Liver (tissue), 9 donors: Measurements from ENCODE around the gene IPP. TPM values are rescaled to one million over a fixed set of nuclear protein-coding genes. Genes with fewer than 3 reads are reported as not detected.

ENCODE experiments used
- DNase-seq: peaks from one replicate; pipeline ENCODE4 v3.0.0-alpha.2; 2017; ENCODE audit warnings: low spot score
- H3K27ac ChIP-seq, 2 donors: one replicate each; pipeline ENCODE4 v1.7.0; 2013; ENCODE audit warnings: inconsistent platforms in 2 of 2, low read length in 2 of 2, control low read depth in 1 of 2, low read depth in 1 of 2, mild to moderate bottlenecking in 1 of 2
- H3K27me3 ChIP-seq, 4 donors: one replicate each; pipeline versions ENCODE4 v1.6.1 to v1.7.0; 2013; ENCODE audit warnings: low read length in 3 of 4, inconsistent platforms in 1 of 4, mild to moderate bottlenecking in 1 of 4, moderate library complexity in 1 of 4; ENCODE audit not compliant: control insufficient read depth in 4 of 4, insufficient read depth in 4 of 4
- H3K36me3 ChIP-seq, 4 donors: one replicate each; pipeline versions ENCODE4 v1.6.1 to v1.7.0; 2013; ENCODE audit warnings: low read length in 3 of 4, mild to moderate bottlenecking in 3 of 4, low read depth in 1 of 4, moderate library complexity in 1 of 4; ENCODE audit not compliant: control insufficient read depth in 4 of 4, insufficient read depth in 3 of 4
- H3K4me1 ChIP-seq, 4 donors: one replicate each; pipeline versions ENCODE4 v1.6.1 to v1.7.0; 2013; ENCODE audit warnings: low read length in 3 of 4, mild to moderate bottlenecking in 3 of 4, moderate library complexity in 1 of 4; ENCODE audit not compliant: control insufficient read depth in 4 of 4, insufficient read depth in 4 of 4
- H3K4me3 ChIP-seq, 3 donors: one replicate each; pipeline versions ENCODE4 v1.6.1 to v1.7.0; 2013; ENCODE audit warnings: low read length in 3 of 3, control low read depth in 1 of 3, low read depth in 1 of 3, mild to moderate bottlenecking in 1 of 3
- H3K9ac ChIP-seq, 2 donors: one replicate each; pipeline ENCODE4 v1.7.0; 2013; ENCODE audit warnings: low read length in 2 of 2, mild to moderate bottlenecking in 2 of 2, moderate library complexity in 2 of 2, control low read depth in 1 of 2, low read depth in 1 of 2
- H3K9me3 ChIP-seq, 4 donors: one replicate each; pipeline versions ENCODE4 v1.6.1 to v1.7.0; 2013; ENCODE audit warnings: low read length in 3 of 4; ENCODE audit not compliant: control insufficient read depth in 4 of 4
- ATF3 ChIP-seq: IDR thresholded peaks from 2 replicates; pipeline ENCODE4 v1.6.1; 2016; ENCODE audit warnings: antibody characterized with exemption
- EGR1 ChIP-seq, 2 donors: IDR thresholded peaks; 2 replicates each; pipeline ENCODE4 v1.6.1; 2016 to 2018; ENCODE audit warnings: antibody characterized with exemption in 2 of 2, low read depth in 2 of 2
- FOXA1 ChIP-seq: IDR thresholded peaks from 2 replicates; pipeline ENCODE4 v1.6.1; 2016; ENCODE audit warnings: antibody characterized with exemption
- FOXA2 ChIP-seq: IDR thresholded peaks from 2 replicates; pipeline ENCODE4 v1.6.1; 2016; ENCODE audit warnings: antibody characterized with exemption
- GABPA ChIP-seq, 2 donors: IDR thresholded peaks in 1 of 2; conservative IDR thresholded peaks in 1 of 2; 2 replicates each; pipeline ENCODE4 v1.6.1; 2016; ENCODE audit warnings: antibody characterized with exemption in 2 of 2, mild to moderate bottlenecking in 1 of 2, moderate library complexity in 1 of 2
- HNF4A ChIP-seq, 2 donors: conservative IDR thresholded peaks; 2 replicates each; pipeline ENCODE4 v1.6.1; 2016; ENCODE audit warnings: antibody characterized with exemption in 2 of 2, mild to moderate bottlenecking in 2 of 2
- HNF4G ChIP-seq: IDR thresholded peaks from 2 replicates; pipeline ENCODE4 v1.6.1; 2016; ENCODE audit warnings: antibody characterized with exemption
- JUND ChIP-seq, 2 donors: IDR thresholded peaks; 2 replicates each; pipeline ENCODE4 v1.6.1; 2016; ENCODE audit warnings: antibody characterized with exemption in 2 of 2
- NR2F2 ChIP-seq: IDR thresholded peaks from 2 replicates; pipeline ENCODE4 v1.6.1; 2016; ENCODE audit warnings: antibody characterized with exemption
- RAD21 ChIP-seq, 2 donors: IDR thresholded peaks; 2 replicates each; pipeline ENCODE4 v1.6.1; 2016; ENCODE audit warnings: antibody characterized with exemption in 2 of 2, mild to moderate bottlenecking in 2 of 2
- RXRA ChIP-seq, 2 donors: IDR thresholded peaks; 2 replicates each; pipeline ENCODE4 v1.6.1; 2017 to 2018; ENCODE audit warnings: antibody characterized with exemption in 2 of 2, mild to moderate bottlenecking in 1 of 2
- SP1 ChIP-seq: IDR thresholded peaks from 2 replicates; pipeline ENCODE4 v1.6.1; 2018; ENCODE audit warnings: antibody characterized with exemption, mild to moderate bottlenecking
- TAF1 ChIP-seq: conservative IDR thresholded peaks from 2 replicates; pipeline ENCODE4 v1.6.1; 2016; ENCODE audit warnings: antibody characterized with exemption, mild to moderate bottlenecking
- YY1 ChIP-seq: IDR thresholded peaks from 2 replicates; pipeline ENCODE4 v1.6.1; 2016; ENCODE audit warnings: antibody characterized with exemption, mild to moderate bottlenecking
- ZBTB33 ChIP-seq: IDR thresholded peaks from 2 replicates; pipeline ENCODE4 v1.6.1; 2016; ENCODE audit warnings: antibody characterized with exemption
- WGBS: extraction: QIAGEN DNeasy Blood & Tissue Kit; methylation state at CpG from one replicate; pipeline ENCODE4 v1.1.7; 2013; 5-methylcytosine and 5-hydroxymethylcytosine counted together
- polyA plus RNA-seq, 2 donors: library from polyadenylated mRNA; stranded (reverse) in 1 of 2; unstranded in 1 of 2; fragments of 200-250 nt in 1 of 2; fragments of >200 nt in 1 of 2; fragmentation: Nextera tagmentation in 1 of 2; extraction: Ambion mirVana in 1 of 2; gene quantifications; one replicate each; pipeline versions ENCODE4 v1.2.1 to v1.2.3, GENCODE V29; 2013 to 2015
- total RNA-seq, 2 donors: library from RNA; depleted of rRNA; stranded (reverse); fragments of >200 nt; gene quantifications; one replicate each; pipeline ENCODE4 v1.2.3, GENCODE V29; 2014
- TF ChIP-seq, protein P1 (sequence below): fragments of 150-350 bp; IDR thresholded peaks from 2 replicates; pipeline ENCODE4 v1.5.1; 2017; ENCODE audit warnings: improper control_type of control experiment, low read depth, low read length; ENCODE audit not compliant: missing input control
- TF ChIP-seq, protein P2 (sequence below): IDR thresholded peaks from 2 replicates; pipeline ENCODE4 v1.6.1; 2016; ENCODE audit warnings: antibody characterized with exemption
- TF ChIP-seq, protein P3 (sequence below): IDR thresholded peaks from 2 replicates; pipeline ENCODE4 v1.6.1; 2016; ENCODE audit warnings: antibody characterized with exemption, mild to moderate bottlenecking
- donor health status: healthy.
- donor health status: healthy.
- donor health status: healthy.
- donor health status: healthy.
- donor health status: healthy.

Gene IPP
- total and polyA plus RNA-seq, 4 donors, result 2.7 to 6.7 (median 5.5) TPM

GRCh38 chr1:45684402-45684801 lies 66.1 kb downstream of the IPP start:
- TF ChIP-seq FOXA1 (no peak), RAD21 (IDR thresholded peaks at IDR 0.05) (no peak), HNF4A (conservative IDR thresholded peaks at IDR 0.05) (no peak), TAF1 (no peak), SP1 (no peak), YY1 (no peak), RXRA (IDR thresholded peaks at IDR 0.05) (no peak), FOXA2 (no peak), ATF3 (no peak), NR2F2 (no peak), JUND (IDR thresholded peaks at IDR 0.05) (no peak), HNF4G (no peak), ZBTB33 (no peak), EGR1 (IDR thresholded peaks at IDR 0.05; ENCODE audit: low read depth in 2 of 2) (no peak), GABPA (IDR thresholded peaks at IDR 0.05 in 1 of 2, conservative IDR thresholded peaks at IDR 0.05 in 1 of 2) (no peak)
- TF ChIP-seq, protein P1, sequence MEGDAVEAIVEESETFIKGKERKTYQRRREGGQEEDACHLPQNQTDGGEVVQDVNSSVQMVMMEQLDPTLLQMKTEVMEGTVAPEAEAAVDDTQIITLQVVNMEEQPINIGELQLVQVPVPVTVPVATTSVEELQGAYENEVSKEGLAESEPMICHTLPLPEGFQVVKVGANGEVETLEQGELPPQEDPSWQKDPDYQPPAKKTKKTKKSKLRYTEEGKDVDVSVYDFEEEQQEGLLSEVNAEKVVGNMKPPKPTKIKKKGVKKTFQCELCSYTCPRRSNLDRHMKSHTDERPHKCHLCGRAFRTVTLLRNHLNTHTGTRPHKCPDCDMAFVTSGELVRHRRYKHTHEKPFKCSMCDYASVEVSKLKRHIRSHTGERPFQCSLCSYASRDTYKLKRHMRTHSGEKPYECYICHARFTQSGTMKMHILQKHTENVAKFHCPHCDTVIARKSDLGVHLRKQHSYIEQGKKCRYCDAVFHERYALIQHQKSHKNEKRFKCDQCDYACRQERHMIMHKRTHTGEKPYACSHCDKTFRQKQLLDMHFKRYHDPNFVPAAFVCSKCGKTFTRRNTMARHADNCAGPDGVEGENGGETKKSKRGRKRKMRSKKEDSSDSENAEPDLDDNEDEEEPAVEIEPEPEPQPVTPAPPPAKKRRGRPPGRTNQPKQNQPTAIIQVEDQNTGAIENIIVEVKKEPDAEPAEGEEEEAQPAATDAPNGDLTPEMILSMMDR, result no peak
- TF ChIP-seq, protein P2, sequence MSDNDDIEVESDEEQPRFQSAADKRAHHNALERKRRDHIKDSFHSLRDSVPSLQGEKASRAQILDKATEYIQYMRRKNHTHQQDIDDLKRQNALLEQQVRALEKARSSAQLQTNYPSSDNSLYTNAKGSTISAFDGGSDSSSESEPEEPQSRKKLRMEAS, result no peak
- TF ChIP-seq, protein P3, sequence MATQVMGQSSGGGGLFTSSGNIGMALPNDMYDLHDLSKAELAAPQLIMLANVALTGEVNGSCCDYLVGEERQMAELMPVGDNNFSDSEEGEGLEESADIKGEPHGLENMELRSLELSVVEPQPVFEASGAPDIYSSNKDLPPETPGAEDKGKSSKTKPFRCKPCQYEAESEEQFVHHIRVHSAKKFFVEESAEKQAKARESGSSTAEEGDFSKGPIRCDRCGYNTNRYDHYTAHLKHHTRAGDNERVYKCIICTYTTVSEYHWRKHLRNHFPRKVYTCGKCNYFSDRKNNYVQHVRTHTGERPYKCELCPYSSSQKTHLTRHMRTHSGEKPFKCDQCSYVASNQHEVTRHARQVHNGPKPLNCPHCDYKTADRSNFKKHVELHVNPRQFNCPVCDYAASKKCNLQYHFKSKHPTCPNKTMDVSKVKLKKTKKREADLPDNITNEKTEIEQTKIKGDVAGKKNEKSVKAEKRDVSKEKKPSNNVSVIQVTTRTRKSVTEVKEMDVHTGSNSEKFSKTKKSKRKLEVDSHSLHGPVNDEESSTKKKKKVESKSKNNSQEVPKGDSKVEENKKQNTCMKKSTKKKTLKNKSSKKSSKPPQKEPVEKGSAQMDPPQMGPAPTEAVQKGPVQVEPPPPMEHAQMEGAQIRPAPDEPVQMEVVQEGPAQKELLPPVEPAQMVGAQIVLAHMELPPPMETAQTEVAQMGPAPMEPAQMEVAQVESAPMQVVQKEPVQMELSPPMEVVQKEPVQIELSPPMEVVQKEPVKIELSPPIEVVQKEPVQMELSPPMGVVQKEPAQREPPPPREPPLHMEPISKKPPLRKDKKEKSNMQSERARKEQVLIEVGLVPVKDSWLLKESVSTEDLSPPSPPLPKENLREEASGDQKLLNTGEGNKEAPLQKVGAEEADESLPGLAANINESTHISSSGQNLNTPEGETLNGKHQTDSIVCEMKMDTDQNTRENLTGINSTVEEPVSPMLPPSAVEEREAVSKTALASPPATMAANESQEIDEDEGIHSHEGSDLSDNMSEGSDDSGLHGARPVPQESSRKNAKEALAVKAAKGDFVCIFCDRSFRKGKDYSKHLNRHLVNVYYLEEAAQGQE, result no peak
- no peaks in the 10 kb centered on the region for H3K36me3 ChIP-seq
- no peak overlapping the region for H3K27ac ChIP-seq
- WGBS, result 13% methylated on average over 2 of the region's 2 CpGs
- peak overlapping the region in 1 of 2 donors; percentile 65 for H3K9ac ChIP-seq
- peak overlapping the region; percentile 47 to 99 (median 92) for H3K4me3 ChIP-seq
- H3K4me1 ChIP-seq, result peaks cover 15 to 51% (median 40%) of the 10 kb centered on the region in 4 donors
- DNase-seq, result no peak
- no peaks in the 10 kb centered on the region for H3K9me3 ChIP-seq
- H3K27me3 ChIP-seq, result no peaks in the 10 kb centered on the region
